ENCODE results near the gene NQO2. TPM values are rescaled to one million over a fixed set of nuclear protein-coding genes. Genes with fewer than 3 reads are reported as not detected.
"Not testable (repeated sequence)": the region's sequence is repeated elsewhere in the genome, so short reads cannot be mapped to it uniquely, and the experiment has no call there.

Gene NQO2
- total RNA-seq, 4 donors from 2014 or later = 15.8 to 32.8 (median 27.2) TPM

DNA sequence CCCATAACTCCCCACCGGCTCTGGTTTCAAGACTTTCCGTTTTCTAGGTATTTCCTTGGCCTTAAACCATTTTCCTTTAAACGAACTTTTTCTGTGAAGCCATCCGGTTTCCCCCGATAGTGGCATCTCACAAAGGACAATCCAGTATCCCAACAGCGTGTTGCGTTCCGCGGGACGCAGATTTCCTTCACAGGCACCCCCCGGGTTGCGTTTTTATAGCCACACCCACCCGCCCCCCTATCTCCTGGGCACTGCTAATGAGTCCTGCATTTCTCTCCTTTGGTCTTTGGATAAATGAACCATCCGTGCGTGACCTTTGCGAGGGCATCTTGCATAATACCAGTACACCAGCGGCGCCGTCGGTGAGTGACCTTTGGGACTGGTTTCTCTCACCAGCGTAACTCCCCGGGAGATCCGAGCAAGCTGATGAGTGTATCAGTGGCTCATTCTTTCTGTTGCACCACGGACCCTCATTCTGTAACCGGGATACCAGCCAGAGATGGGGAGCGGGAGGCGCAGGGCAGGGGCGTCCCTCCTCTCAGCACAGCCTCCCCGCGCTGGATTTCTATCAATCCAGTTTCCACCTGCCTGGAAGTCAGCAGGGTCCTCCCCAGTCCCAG, 586 bp upstream of the NQO2 start:
- H3K9me3 ChIP-seq = no peaks in the 10 kb centered on the region
- peaks cover 0 to 35% (median 5%) of the 10 kb centered on the region in 3 donors for H3K4me1 ChIP-seq
- peak overlapping the region; percentile 85 to 90 for H3K4me3 ChIP-seq
- H3K27ac ChIP-seq = peak overlapping the region in 3 of 4 donors; percentile 87 to 91 (median 91)
- H3K36me3 ChIP-seq = peaks cover 0 to 3% of the 10 kb centered on the region in 2 donors
- ATAC-seq = peak; percentile 83
- no peaks in the 10 kb centered on the region for H3K27me3 ChIP-seq
- TF ChIP-seq POLR2AphosphoS5 (IDR thresholded peaks at IDR 0.05) (peak; percentile 82), POLR2A (IDR thresholded peaks at IDR 0.05) (no peak), EP300 (IDR thresholded peaks at IDR 0.05) (no peak)
- WGBS, 2 donors (ENCODE audit: low coverage in 1 of 2) = 0 to 1% methylated on average over 13 to 24 of the region's 30 CpGs

DNA sequence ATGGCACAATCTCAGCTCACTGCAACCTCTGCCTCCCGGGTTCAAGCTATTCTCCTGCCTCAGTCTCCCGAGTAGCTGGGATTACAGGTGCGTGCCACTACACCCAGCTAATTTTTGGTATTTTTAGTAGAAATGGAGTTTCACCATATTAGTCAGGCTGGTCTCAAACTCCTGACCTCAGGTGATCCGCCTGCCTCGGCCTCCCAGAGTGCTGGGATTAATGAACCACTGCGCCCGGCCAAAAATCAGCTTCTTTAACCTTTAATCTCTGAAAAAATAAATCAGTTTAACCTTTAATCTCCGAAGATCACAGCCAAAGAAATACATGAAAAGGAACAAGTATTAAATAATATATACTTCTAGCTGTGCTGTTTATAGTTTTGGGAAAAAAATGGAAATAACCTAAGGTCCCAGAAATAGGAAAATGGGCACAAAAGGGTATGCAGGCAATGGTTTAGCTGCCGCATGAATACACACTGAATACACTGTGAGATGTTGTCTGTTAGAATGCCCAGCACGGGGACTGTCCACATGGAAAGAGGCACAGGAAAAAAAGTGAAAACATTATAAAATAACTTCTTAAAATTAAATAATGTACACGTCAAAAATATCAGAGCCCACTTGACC, 1.6 kb downstream of the NQO2 start:
- WGBS, 2 donors (ENCODE audit: low coverage in 1 of 2) = 90 to 93% methylated on average over 6 to 10 of the region's 11 CpGs
- Histone ChIP-seq H3K36me3 (peaks cover 0 to 25% of the 10 kb centered on the region in 2 donors), H3K4me1 (peaks cover 0 to 35% (median 5%) of the 10 kb centered on the region in 3 donors), H3K27me3 (no peaks in the 10 kb centered on the region), H3K9me3 (no peaks in the 10 kb centered on the region), H3K27ac (peak overlapping the region in 2 of 4 donors; percentile 33 to 91), H3K4me3 (no peak overlapping the region)
- no peak for ATAC-seq
- TF ChIP-seq POLR2A (IDR thresholded peaks at IDR 0.05) (no peak), EP300 (IDR thresholded peaks at IDR 0.05) (no peak), POLR2AphosphoS5 (IDR thresholded peaks at IDR 0.05) (no peak)
- TF ChIP-seq, protein P1, sequence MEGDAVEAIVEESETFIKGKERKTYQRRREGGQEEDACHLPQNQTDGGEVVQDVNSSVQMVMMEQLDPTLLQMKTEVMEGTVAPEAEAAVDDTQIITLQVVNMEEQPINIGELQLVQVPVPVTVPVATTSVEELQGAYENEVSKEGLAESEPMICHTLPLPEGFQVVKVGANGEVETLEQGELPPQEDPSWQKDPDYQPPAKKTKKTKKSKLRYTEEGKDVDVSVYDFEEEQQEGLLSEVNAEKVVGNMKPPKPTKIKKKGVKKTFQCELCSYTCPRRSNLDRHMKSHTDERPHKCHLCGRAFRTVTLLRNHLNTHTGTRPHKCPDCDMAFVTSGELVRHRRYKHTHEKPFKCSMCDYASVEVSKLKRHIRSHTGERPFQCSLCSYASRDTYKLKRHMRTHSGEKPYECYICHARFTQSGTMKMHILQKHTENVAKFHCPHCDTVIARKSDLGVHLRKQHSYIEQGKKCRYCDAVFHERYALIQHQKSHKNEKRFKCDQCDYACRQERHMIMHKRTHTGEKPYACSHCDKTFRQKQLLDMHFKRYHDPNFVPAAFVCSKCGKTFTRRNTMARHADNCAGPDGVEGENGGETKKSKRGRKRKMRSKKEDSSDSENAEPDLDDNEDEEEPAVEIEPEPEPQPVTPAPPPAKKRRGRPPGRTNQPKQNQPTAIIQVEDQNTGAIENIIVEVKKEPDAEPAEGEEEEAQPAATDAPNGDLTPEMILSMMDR (IDR thresholded peaks at IDR 0.05) = no peak

DNA sequence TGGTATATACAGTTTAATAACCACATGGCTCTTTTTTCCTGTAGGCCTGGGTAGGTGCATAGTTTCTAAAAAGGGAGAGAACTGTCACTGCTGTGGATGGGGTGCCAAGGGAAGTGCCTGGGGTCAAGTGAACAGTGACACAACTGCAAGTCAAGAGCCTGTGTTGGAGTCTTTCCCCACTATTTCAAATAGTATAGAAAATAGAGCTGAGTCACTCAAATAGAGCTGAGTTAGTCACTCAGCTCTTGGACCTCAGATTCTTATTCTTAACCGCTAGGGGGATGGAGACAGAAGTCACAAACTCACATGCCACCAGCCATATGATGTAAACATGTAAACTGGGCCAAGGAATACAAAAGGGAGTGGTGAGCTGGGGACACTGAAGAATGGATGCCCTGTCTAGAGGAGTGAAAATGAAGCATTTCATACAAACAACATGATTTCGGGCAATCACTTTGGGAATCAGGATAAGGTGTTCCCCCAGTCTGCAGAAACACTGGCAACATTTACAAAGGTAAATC, 2.1 kb downstream of the NQO2 start:
- H3K27ac ChIP-seq = peak overlapping the region in 2 of 4 donors; percentile 33 to 40
- no peak for TF ChIP-seq POLR2A (IDR thresholded peaks at IDR 0.05)
- TF ChIP-seq, protein P1 (IDR thresholded peaks at IDR 0.05) = peak in 3 of 4 experiments; percentile 31 to 43 (median 32)
- H3K27me3 ChIP-seq = no peaks in the 10 kb centered on the region
- 49 to 100% methylated on average over 1 to 2 of the region's 2 CpGs for WGBS, 2 donors (ENCODE audit: low coverage in 1 of 2)
- no peaks in the 10 kb centered on the region for H3K9me3 ChIP-seq
- peaks cover 0 to 31% of the 10 kb centered on the region in 2 donors for H3K36me3 ChIP-seq
- peaks cover 0 to 35% (median 5%) of the 10 kb centered on the region in 3 donors for H3K4me1 ChIP-seq
- H3K4me3 ChIP-seq = no peak overlapping the region
- ATAC-seq = no peak

DNA sequence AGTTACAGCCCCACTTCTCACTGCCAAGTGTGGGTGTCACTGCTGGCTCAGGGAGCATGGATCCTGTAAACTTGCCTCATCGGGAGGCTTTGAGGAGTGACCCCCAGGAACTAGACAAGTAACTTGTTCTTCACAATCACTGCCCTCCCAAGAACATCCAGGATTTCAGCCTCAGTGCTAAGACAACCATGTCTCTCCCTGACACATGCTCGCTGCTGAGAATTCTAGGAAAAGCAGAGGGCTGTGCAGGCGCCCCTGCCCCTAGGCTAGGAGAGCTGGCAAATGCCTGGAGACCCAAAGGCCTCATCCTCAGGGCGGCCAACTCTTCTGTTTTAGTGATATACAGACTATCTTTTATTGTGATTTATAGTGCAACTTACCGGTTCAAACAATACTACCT, 3.5 kb downstream of the NQO2 start:
- 0% methylated on average over 1 of the region's 5 CpGs; no CpG with 5 or more reads in 1 of the 2 donors for WGBS, 2 donors (ENCODE audit: low coverage in 1 of 2)
- not testable (repeated sequence) for H3K27me3 ChIP-seq, ATAC-seq, H3K27ac ChIP-seq, H3K4me3 ChIP-seq, H3K9me3 ChIP-seq
- peaks cover 0 to 45% of the 10 kb centered on the region in 2 donors for H3K36me3 ChIP-seq
- H3K4me1 ChIP-seq = peaks cover 0 to 35% (median 5%) of the 10 kb centered on the region in 3 donors

DNA sequence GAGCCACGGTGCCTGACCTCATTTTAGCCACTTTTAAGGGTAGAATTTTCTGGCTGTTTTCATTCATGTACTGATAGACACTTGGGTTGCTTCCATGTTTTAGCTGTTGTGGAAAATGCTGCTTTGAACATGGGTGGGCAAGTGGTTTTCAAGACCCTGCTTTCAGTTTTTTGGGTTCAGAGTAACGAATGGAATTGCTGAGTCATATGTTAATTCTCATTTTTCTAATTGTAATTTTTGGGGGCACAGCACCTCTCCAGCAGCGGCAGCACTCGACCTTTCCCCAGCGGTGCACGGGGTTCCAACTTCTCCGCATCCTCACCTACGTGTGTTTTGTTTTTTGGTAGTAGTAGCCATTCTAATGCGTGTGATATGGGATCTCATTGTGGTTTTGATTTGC, 5.4 kb downstream of the NQO2 start:
- Histone ChIP-seq H3K36me3 (peaks cover 0 to 63% of the 10 kb centered on the region in 2 donors), H3K27me3 (no peaks in the 10 kb centered on the region), H3K9me3 (no peaks in the 10 kb centered on the region), H3K4me3 (no peak overlapping the region), H3K27ac (no peak overlapping the region), H3K4me1 (peaks cover 0 to 23% (median 0%) of the 10 kb centered on the region in 3 donors)
- WGBS, 2 donors (ENCODE audit: low coverage in 1 of 2) = 94 to 98% methylated on average over 8 of the region's 9 CpGs
- ATAC-seq = no peak
- TF ChIP-seq POLR2AphosphoS5 (IDR thresholded peaks at IDR 0.05) (no peak), EP300 (IDR thresholded peaks at IDR 0.05) (no peak), POLR2A (IDR thresholded peaks at IDR 0.05) (no peak)
- TF ChIP-seq, protein P1 (IDR thresholded peaks at IDR 0.05) = no peak
